Measurements from ENCODE around the gene TRUB1.

The TRUB1 gene

GRCh38 chr10:114995468-114996247, 57.7 kb downstream of the TRUB1 start:
- DNase-seq (ENCODE audit: extremely low read depth, low read depth): no peak
- TF ChIP-seq, protein P1, sequence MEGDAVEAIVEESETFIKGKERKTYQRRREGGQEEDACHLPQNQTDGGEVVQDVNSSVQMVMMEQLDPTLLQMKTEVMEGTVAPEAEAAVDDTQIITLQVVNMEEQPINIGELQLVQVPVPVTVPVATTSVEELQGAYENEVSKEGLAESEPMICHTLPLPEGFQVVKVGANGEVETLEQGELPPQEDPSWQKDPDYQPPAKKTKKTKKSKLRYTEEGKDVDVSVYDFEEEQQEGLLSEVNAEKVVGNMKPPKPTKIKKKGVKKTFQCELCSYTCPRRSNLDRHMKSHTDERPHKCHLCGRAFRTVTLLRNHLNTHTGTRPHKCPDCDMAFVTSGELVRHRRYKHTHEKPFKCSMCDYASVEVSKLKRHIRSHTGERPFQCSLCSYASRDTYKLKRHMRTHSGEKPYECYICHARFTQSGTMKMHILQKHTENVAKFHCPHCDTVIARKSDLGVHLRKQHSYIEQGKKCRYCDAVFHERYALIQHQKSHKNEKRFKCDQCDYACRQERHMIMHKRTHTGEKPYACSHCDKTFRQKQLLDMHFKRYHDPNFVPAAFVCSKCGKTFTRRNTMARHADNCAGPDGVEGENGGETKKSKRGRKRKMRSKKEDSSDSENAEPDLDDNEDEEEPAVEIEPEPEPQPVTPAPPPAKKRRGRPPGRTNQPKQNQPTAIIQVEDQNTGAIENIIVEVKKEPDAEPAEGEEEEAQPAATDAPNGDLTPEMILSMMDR (IDR thresholded peaks at IDR 0.05; ENCODE audit: low read depth, low read length): no peak

DNA sequence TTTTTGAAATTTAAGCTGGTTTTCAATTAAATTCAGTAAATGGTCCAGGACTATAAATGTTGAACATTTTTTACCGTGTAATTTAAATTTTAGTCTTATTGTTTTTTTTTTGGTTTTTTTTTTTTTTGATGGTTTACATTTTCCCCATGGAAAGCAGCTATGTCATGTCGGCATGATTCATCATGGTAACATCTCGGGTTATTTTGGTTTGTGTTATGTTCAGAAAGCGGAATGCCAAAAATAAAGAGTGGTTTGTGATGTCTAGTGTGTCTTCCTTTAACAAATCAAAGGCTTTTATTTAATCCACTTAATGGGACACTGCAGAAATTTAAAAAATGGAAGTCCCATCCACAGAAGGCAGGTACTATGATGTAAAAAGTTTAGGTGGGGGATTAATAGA, 58.5 kb downstream of the TRUB1 start:
- no peak for DNase-seq (ENCODE audit: extremely low read depth, low read depth)
- TF ChIP-seq, protein P1 (IDR thresholded peaks at IDR 0.05; ENCODE audit: low read depth, low read length): no peak

DNA sequence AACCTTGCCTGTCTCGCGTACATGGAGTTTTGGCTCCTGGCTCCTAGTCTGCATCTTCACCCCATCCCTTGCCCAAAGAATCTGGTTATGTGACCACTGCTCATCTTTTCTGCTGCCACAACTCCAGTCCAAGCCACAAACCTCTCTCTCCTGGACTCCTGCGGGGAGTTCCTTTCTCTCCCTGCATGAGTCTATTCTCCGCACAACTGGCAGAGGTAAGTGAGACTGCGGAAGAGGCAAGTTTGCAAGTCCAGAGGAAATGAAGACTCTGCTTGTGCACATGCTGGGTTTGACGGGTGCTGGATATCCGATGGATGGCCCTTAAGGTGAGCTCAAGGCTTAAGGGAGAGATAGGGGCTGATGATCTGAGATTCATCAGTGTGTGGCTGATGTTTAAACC, 61.0 kb downstream of the TRUB1 start:
- TF ChIP-seq, protein P1 (IDR thresholded peaks at IDR 0.05; ENCODE audit: low read depth, low read length): no peak

GRCh38 chr10:115001506-115002381, 63.7 kb downstream of the TRUB1 start:
- DNase-seq (ENCODE audit: extremely low read depth, low read depth): no peak
- TF ChIP-seq, protein P1 (IDR thresholded peaks at IDR 0.05; ENCODE audit: low read depth, low read length): no peak

More for the DNA sequence above, 61.0 kb downstream of the TRUB1 start:
- no peak for DNase-seq (ENCODE audit: extremely low read depth, low read depth)

DNA sequence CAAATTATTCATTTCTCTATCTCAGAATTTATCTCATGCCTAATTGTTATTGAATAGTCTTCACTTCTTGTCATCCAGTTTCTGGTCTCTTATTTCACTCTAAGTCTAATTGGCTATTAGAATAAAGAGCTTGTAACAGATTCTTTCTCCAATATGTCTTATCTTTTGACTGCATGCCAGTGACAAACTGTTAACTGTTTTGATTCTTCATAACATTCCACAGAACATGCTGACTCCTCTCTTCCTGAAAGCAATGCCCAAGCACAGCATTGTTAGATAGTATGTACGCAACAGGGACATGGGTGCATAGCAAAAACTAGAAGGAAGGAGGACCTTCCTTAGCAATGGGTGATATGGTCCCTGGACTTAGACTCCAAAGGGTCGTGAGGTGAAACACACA, 65.4 kb downstream of the TRUB1 start:
- TF ChIP-seq, protein P1 (IDR thresholded peaks at IDR 0.05; ENCODE audit: low read depth, low read length): no peak
- DNase-seq (ENCODE audit: extremely low read depth, low read depth): no peak

GRCh38 chr10:115004236-115004862, 66.4 kb downstream of the TRUB1 start:
- no peak for DNase-seq (ENCODE audit: extremely low read depth, low read depth)
- TF ChIP-seq, protein P1 (IDR thresholded peaks at IDR 0.05; ENCODE audit: low read depth, low read length): no peak
